Measurements from ENCODE around the gene KDM3A.

Gene KDM3A

DNA sequence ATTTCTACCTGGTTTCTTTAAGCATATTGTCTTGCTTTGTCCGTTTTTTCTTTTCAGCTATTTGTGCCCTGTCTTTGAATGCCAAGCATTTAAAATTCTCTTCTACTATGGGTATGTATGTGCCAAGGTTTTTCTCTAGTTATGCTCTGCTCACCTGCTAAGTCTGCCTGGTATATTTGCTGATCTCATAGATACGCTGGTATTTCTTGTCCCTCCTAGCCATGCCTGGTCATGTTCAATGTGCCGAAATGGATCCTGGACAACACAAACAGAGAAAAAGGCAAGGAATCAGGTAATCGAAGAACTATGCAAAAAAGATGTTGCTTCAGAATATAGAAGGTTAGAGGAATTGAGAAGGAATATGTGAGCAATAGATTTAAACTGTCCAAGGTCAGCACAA is 14.9 kb upstream of the KDM3A start:
- no peak for DNase-seq (ENCODE audit: low read depth, low spot score)
- no peak overlapping the region for H3K27ac ChIP-seq
- H3K4me3 ChIP-seq, result no peak overlapping the region
- no peak for TF ChIP-seq EZH2 (IDR thresholded peaks at IDR 0.05)
- no peak for TF ChIP-seq FOXP2 (optimal IDR thresholded peaks at IDR 0.05; ENCODE audit: control extremely low read depth, extremely low read length, insufficient read depth)
- no peak for TF ChIP-seq POLR2AphosphoS5 (IDR thresholded peaks at IDR 0.05; ENCODE audit: borderline replicate concordance, low read depth, low read length)
- peaks cover 7% of the 10 kb centered on the region; the same call in 1 of the 2 replicates for H3K9me3 ChIP-seq (ENCODE audit: low read depth, low read length)
- no peaks in the 10 kb centered on the region for H3K36me3 ChIP-seq (ENCODE audit: insufficient read depth, low read length)
- H3K9ac ChIP-seq (ENCODE audit: insufficient read length), result no peak overlapping the region

DNA sequence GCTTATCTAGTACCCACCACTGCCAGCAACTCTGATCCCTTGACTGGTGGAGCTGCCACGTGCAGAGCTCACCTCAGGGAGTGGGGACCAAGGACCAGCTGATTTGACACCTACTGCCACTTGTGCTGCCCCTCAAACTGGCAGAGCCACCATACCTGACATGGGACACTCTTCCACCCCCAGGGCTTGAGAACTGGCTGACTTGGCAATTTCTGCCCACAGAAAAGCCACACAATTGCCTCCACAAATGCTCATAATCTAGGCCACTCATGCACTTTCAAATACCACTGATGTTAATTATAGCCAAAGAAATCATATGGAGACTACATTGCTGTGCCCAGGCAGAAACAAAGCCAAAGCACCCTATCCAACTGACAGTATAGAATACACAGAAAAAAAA is 11.8 kb upstream of the KDM3A start:
- no peaks in the 10 kb centered on the region for H3K36me3 ChIP-seq (ENCODE audit: insufficient read depth, low read length)
- DNase-seq (ENCODE audit: low read depth, low spot score), result no peak
- no peak overlapping the region for H3K4me3 ChIP-seq
- H3K9ac ChIP-seq (ENCODE audit: insufficient read length), result no peak overlapping the region
- no peak for TF ChIP-seq EZH2 (IDR thresholded peaks at IDR 0.05)
- TF ChIP-seq FOXP2 (optimal IDR thresholded peaks at IDR 0.05; ENCODE audit: control extremely low read depth, extremely low read length, insufficient read depth), result no peak
- no peak for TF ChIP-seq POLR2AphosphoS5 (IDR thresholded peaks at IDR 0.05; ENCODE audit: borderline replicate concordance, low read depth, low read length)
- H3K9me3 ChIP-seq (ENCODE audit: low read depth, low read length), result peaks cover 7% of the 10 kb centered on the region; the same call in 1 of the 2 replicates
- no peak overlapping the region for H3K27ac ChIP-seq

DNA sequence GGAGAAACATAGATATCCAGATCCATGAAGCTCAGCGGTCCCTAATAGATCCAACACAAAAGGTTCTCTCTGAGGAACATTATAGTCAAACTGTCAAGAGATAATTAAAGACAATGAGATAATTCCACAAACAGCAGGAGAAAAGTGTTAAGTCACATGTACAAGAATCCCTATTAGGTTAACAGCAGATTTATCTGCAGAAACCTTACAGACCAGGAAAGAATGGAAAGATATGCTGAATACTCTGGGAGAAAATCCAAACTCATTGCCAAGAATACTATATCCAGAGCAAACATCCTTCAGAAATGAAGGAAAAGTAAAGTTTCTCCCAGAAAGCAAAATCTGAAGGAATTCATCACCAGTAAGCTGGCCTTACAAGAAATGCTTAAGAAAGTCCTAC is 10.8 kb upstream of the KDM3A start:
- Histone ChIP-seq H3K9me3 (ENCODE audit: low read depth, low read length) (peaks cover 7% of the 10 kb centered on the region; the same call in 1 of the 2 replicates), H3K4me3 (no peak overlapping the region), H3K9ac (ENCODE audit: insufficient read length) (no peak overlapping the region), H3K36me3 (ENCODE audit: insufficient read depth, low read length) (no peaks in the 10 kb centered on the region), H3K27ac (no peak overlapping the region)
- no peak for DNase-seq (ENCODE audit: low read depth, low spot score)
- TF ChIP-seq EZH2 (IDR thresholded peaks at IDR 0.05) (no peak), POLR2AphosphoS5 (IDR thresholded peaks at IDR 0.05; ENCODE audit: borderline replicate concordance, low read depth, low read length) (no peak), FOXP2 (optimal IDR thresholded peaks at IDR 0.05; ENCODE audit: control extremely low read depth, extremely low read length, insufficient read depth) (no peak)

DNA sequence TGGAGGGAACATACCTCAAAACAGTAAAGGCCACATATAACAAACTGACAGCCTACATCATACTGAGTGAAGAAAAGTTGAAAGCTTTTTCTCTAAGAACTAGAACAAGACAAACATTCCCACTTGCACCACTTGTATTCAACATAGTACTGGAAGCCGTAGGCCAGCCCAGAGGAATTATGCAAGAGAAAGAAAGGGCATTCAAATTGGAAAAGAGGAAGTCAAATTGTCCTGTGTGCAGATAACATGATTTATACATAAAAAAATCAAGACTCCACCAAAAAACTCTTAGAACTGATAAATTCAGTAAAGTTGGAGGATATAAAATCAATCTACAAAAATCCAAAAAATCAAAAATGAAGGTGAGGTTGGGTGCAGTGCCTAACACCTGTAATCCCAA is 8.0 kb upstream of the KDM3A start:
- peaks cover 7% of the 10 kb centered on the region; the same call in 1 of the 2 replicates for H3K9me3 ChIP-seq (ENCODE audit: low read depth, low read length)
- no peak overlapping the region for H3K27ac ChIP-seq
- H3K9ac ChIP-seq (ENCODE audit: insufficient read length), result no peak overlapping the region
- DNase-seq (ENCODE audit: low read depth, low spot score), result no peak
- no peak overlapping the region for H3K4me3 ChIP-seq
- TF ChIP-seq POLR2AphosphoS5 (IDR thresholded peaks at IDR 0.05; ENCODE audit: borderline replicate concordance, low read depth, low read length), result no peak
- no peak for TF ChIP-seq FOXP2 (optimal IDR thresholded peaks at IDR 0.05; ENCODE audit: control extremely low read depth, extremely low read length, insufficient read depth)
- no peak for TF ChIP-seq EZH2 (IDR thresholded peaks at IDR 0.05)
- no peaks in the 10 kb centered on the region for H3K36me3 ChIP-seq (ENCODE audit: insufficient read depth, low read length)

DNA sequence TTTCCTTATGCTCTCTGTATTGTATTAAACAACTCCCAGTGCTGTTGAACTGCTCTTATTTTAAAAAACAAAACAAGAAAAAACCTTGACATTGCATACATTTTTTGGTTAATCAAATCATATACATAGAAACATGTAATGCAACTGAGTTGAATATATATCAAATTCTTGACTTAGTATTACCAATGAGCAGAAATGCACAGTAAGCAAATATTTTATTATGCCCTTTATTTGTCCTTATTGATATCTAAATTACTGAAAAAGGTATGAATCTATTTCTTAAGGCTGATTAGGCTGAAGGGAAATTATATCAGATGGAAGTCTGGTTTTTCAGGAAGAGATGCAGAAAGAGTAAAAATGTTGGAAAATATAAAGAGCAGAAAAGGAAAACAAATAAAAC is 6.9 kb upstream of the KDM3A start:
- no peak overlapping the region for H3K4me3 ChIP-seq
- H3K36me3 ChIP-seq (ENCODE audit: insufficient read depth, low read length), result peaks cover 3% of the 10 kb centered on the region; the same call in 1 of the 2 replicates
- H3K9ac ChIP-seq (ENCODE audit: insufficient read length), result no peak overlapping the region
- no peak for DNase-seq (ENCODE audit: low read depth, low spot score)
- TF ChIP-seq POLR2AphosphoS5 (IDR thresholded peaks at IDR 0.05; ENCODE audit: borderline replicate concordance, low read depth, low read length) (no peak), FOXP2 (optimal IDR thresholded peaks at IDR 0.05; ENCODE audit: control extremely low read depth, extremely low read length, insufficient read depth) (no peak), EZH2 (IDR thresholded peaks at IDR 0.05) (no peak)
- H3K9me3 ChIP-seq (ENCODE audit: low read depth, low read length), result peaks cover 13% of the 10 kb centered on the region; the same call in 1 of the 2 replicates
- H3K27ac ChIP-seq, result no peak overlapping the region

DNA sequence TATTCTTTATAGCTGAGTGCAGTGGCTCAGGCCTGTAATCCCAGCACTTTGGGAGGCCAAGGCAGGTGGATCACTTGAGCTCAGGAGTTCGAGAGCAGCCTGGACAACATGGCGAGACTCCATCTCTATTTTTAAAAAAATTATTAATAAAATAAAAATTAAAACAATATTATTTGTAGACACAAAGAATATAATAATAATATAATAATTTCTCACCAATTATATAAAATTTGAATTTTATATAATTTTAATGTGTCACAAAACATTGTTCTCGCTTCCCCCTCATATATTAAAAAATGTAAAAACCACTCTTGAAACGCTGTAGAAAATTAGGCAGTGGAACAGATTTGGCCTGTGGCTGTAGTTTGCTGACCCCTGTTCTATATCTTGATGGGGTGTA is 5.6 kb upstream of the KDM3A start:
- peaks cover 20% of the 10 kb centered on the region; the same call in 1 of the 2 replicates for H3K9me3 ChIP-seq (ENCODE audit: low read depth, low read length)
- H3K36me3 ChIP-seq (ENCODE audit: insufficient read depth, low read length), result peaks cover 10% of the 10 kb centered on the region; the same call in 1 of the 2 replicates
- H3K27ac ChIP-seq, result no peak overlapping the region
- no peak overlapping the region for H3K4me3 ChIP-seq
- no peak for TF ChIP-seq EZH2 (IDR thresholded peaks at IDR 0.05)
- no peak for TF ChIP-seq POLR2AphosphoS5 (IDR thresholded peaks at IDR 0.05; ENCODE audit: borderline replicate concordance, low read depth, low read length)
- TF ChIP-seq FOXP2 (optimal IDR thresholded peaks at IDR 0.05; ENCODE audit: control extremely low read depth, extremely low read length, insufficient read depth), result no peak
- DNase-seq (ENCODE audit: low read depth, low spot score), result no peak
- H3K9ac ChIP-seq (ENCODE audit: insufficient read length), result no peak overlapping the region

DNA sequence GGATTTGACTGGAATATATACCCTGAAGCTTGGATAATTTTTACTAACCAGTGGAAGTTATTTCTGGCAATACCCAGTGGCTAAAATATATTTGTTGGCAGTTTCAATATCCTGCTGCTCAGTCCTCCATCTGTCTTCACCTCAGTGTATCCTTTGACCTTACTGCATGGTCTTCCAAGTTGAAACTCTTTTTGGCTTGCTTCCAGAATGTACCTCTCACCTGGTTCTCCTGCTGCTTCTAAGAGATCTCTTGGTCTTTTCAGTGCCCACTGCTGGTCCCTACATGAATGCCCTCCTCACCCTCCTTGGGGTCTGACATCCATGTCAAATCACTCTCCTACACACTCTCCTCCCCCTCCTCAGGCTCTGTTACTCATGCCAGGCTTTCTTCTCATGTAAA is 4.8 kb upstream of the KDM3A start:
- Histone ChIP-seq H3K4me3 (no peak overlapping the region), H3K27ac (no peak overlapping the region), H3K9me3 (ENCODE audit: low read depth, low read length) (peaks cover 17% of the 10 kb centered on the region; the same call in 1 of the 2 replicates), H3K9ac (ENCODE audit: insufficient read length) (no peak overlapping the region), H3K36me3 (ENCODE audit: insufficient read depth, low read length) (peaks cover 10% of the 10 kb centered on the region; the same call in 1 of the 2 replicates)
- TF ChIP-seq EZH2 (IDR thresholded peaks at IDR 0.05) (no peak), FOXP2 (optimal IDR thresholded peaks at IDR 0.05; ENCODE audit: control extremely low read depth, extremely low read length, insufficient read depth) (no peak), POLR2AphosphoS5 (IDR thresholded peaks at IDR 0.05; ENCODE audit: borderline replicate concordance, low read depth, low read length) (no peak)
- no peak for DNase-seq (ENCODE audit: low read depth, low spot score)

DNA sequence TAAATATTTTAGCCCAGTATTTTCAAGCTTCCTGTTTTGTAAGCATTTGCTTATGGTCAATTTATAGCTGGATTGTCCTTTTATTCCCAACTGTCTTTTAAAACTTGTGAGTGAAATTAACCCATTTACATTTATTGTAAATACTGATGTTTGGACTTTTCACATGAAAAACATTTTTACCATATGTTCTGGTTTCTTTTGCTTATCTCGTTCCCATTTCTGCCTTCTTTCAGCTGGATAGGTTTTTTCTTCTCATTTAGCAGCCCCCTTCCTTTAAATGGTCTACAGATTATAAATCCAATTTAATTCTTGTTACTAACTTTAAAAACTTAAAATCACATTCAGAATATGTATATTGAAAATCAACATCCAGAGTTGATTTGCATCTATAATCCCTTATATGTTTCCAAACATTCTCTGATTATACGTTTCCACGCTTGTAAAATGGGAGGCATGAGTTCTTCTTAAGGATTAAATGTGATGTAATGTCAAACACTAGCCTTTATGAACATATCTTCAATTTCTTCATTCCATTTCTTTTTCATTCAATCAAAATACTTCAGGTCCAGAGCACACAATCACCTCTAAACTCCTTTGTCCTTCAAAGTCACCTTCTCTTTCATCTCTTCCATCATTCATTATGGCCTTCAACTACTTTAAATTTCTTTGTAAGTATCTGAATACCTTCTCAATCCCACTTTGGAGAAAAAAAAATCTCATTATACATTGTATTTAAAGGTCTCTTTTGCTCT is 1.1 kb upstream of the KDM3A start:
- H3K36me3 ChIP-seq (ENCODE audit: insufficient read depth, low read length), result peaks cover 25% of the 10 kb centered on the region
- H3K9me3 ChIP-seq (ENCODE audit: low read depth, low read length), result peaks cover 17% of the 10 kb centered on the region; the same call in 1 of the 2 replicates
- DNase-seq (ENCODE audit: low read depth, low spot score), result no peak
- TF ChIP-seq FOXP2 (optimal IDR thresholded peaks at IDR 0.05; ENCODE audit: control extremely low read depth, extremely low read length, insufficient read depth) (no peak), EZH2 (IDR thresholded peaks at IDR 0.05) (no peak), POLR2AphosphoS5 (IDR thresholded peaks at IDR 0.05; ENCODE audit: borderline replicate concordance, low read depth, low read length) (no peak)
- peak overlapping the region; percentile 33 for H3K9ac ChIP-seq (ENCODE audit: insufficient read length)
- H3K4me3 ChIP-seq, result peak overlapping the region; percentile 82
- H3K27ac ChIP-seq, result peak overlapping the region; percentile 100
